HG02571 (cell line): ENCODE results near the gene NEDD9.

ENCODE experiments used
- ATAC-seq: cut with Tn5 transposase; IDR thresholded peaks from one replicate; pipeline ENCODE4 v1.9.1; 2021; ENCODE audit warnings: mild to moderate bottlenecking, moderate library complexity; ENCODE audit not compliant: unreplicated experiment

The NEDD9 gene

GRCh38 chr6:11181478-11182136, 50.9 kb downstream of the NEDD9 start:
- ATAC-seq = no peak

DNA sequence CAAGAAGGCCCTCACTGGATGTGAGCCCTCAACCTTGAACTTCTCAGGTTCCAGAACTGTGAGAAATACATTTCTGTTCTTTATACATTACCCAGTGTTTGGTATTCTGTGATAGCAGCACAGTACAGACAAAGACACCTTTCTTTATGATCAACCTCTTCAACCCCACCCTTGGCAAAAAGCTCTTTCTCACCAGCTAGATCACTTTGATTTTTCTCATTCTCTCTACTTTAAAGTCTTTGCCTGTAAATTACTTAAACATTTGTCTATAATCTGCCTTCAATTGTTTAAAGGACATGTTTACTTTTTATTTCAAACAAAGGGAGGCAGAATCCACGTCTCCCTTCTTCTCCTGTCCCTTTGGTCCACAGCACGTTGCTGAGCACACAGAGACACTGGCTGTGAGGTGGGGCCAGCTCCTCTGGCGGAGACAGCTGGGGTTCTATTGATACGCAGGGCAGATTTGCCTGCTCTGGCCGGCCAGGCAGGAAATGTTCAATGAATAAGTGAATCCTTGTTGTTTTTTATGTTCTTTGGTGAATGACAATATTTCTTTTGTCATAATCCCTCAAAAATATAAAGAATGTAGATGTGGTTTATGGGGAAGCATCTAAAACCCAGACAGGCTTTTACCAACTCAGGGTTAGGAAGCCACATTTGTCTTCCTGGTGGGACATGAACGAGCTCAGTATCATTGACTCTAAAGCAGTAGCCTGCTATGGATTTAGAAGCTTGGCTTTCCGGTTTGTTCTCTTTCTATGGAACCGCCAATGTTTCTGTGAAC, 52.9 kb downstream of the NEDD9 start:
- ATAC-seq = no peak

- ATAC-seq = no peak
These were observed 53.4 kb downstream of the NEDD9 start for GRCh38 chr6:11179088-11179418.

- ATAC-seq = no peak
These were observed 55.2 kb downstream of the NEDD9 start for GRCh38 chr6:11177271-11177670.

- no peak for ATAC-seq
These were observed 58.2 kb downstream of the NEDD9 start for GRCh38 chr6:11174242-11174611.

DNA sequence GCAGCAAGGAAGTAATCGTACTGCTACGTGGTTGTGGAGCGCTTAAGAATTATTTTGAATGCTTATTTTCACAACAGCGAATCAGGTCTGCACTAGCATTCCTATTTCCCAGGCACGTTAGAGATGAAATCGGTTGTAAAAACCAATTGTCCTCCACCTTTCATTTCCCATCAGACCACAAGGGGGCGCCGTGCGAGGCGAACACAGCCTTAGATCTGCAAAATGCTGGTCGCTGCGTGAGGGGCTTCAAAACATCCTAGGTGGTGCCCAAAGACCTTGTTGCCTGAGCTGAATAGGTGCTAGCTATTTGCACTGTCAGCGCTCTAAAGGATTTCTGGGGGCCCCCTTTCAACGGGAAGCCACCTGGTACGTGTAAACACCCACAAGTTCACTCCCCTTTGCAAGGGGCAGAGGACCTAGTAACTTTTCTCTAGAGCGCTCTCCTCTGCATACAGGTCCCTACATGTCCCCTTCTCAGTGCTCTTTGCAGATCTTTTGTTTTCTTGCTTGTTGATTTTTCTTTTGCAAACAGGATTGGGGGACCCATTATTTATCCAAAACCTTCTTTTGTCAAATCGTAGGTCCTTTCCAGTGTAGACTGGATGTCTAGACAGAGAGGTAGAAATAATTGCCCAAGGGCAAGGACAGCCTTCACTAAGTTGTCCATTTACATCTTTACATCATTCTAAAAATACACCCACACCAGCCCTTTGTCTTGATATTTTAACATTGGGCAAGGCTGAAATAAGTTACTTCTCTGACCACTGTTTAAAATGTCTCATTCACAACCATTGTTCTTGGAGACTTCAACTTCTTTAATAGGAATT, 59.8 kb downstream of the NEDD9 start:
- no peak for ATAC-seq

DNA sequence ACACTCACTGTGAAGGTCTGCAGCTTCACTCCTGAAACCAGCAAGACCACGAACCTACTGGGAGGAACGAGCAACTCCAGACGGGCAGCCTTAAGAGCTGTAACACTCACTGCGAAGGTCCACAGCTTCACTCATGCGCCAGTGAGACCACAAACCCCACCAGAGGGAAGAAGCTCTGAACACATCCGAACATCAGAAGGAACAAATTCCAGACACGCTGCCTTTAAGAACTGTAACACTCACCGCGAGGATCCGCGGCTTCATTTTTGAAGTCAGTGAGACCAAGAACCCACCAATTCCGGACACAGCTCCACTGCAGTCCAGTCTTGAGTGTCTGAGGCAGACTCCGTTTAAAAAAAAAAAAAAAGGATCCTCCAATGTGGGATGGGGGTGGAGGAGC, 60.5 kb downstream of the NEDD9 start:
- no peak for ATAC-seq

DNA sequence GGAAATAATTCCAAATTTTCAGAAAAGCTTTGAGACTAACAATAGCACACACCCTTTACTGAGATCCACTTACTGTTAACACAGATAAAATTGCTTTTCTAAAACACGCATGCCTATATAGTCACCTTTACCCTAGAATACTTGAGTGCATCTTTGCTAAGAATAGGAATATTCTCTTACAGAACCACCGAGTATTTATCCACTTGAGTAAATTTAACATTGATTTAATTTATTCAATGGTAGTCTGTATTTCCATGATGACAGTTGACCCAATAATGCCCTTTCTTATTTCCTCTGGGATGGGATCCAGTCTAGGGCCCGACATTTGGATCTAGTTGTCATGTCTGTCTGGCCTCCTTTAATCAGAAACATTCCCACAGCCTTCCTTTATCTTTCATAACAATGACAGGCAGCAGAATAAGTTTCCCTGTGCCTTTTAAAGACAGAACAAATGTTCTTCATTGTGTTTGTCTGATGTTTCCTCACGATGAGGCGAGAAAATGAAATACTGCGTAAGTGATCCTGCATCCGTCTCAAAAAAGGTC, 64.3 kb downstream of the NEDD9 start:
- ATAC-seq = no peak

- ATAC-seq = no peak
These were observed 65.5 kb downstream of the NEDD9 start for GRCh38 chr6:11166948-11167347.

GRCh38 chr6:11164717-11165646, 67.5 kb downstream of the NEDD9 start:
- no peak for ATAC-seq

GRCh38 chr6:11163932-11164331, 68.5 kb downstream of the NEDD9 start:
- no peak for ATAC-seq

- no peak for ATAC-seq
These were observed 70.2 kb downstream of the NEDD9 start for GRCh38 chr6:11162262-11162661.

GRCh38 chr6:11161031-11161956, 71.2 kb downstream of the NEDD9 start:
- ATAC-seq = no peak

DNA sequence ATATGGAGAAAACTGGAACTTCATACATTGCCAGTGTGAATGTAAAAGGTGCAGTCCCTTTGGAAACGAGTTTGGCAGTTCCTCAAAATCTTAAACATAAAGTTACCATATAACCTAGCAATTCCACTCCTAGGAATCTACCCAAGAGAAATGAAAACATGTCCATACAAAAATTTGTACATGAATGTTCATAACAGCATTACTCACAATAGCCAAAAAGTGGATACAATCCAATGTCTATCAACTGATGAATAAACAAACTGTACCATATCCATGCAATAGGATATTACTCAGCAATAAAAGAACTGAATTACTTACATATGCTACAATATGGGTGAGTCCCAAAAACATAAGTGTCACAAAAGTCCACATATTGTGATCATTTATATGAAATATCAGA, 72.3 kb downstream of the NEDD9 start:
- ATAC-seq = no peak

DNA sequence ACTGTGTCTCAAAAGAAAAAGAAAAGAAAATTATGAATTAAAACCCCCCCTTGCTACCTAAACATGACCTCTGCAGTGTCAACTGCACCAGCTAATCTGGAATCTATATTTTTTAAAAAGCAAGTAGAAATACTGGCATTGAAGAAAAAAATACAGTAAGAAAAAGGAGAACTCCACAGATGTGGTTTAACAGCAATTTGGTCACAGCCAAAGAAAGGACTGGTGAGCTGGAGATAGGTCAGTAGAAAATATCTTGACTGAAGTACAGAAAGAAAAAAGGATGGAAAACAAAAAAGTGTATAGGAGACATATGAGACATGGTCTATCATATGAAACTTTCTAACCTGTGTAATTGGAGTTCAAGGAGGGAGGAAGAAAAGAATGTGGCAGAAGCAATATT, 76.9 kb downstream of the NEDD9 start:
- no peak for ATAC-seq

DNA sequence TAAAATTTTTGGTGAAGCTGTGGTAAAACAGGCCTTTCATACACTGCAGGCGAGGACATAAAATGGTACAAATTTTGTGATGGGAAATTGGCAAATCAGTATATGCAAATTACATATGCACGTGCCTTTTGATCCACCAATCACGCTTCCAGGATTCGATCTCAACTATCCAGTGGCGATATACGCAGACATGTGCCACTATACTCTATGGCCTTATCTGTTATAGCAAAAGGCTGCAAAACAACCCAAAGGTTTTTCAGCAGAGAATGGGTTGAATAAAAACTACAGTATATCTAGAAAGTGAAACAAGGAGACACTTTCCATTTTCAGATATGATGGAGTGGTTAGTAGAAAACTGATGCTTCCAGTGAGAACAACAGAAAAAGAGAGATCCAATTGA, 79.0 kb downstream of the NEDD9 start:
- ATAC-seq = no peak

- ATAC-seq = no peak
These were observed 79.9 kb downstream of the NEDD9 start for GRCh38 chr6:11152581-11152980.

DNA sequence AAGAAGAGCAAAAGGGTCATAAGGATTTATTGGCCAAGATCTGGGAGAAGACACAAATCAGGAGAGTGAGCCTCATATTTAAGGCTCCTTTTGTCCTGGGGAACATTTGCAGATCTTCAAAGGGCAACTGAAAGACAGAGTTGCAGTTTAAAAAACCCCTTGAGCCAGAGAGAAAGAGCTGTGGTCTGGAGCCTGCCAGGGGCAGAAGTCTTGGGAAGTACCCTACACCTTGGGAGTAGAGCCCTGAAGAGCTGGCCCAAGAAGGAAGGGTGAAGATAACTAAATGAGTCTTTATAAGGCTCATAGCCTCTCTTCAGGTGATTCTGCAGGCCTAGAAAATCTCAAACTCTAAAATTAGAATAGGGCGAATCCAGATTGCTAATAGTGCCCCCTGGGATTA, 81.0 kb downstream of the NEDD9 start:
- ATAC-seq = no peak

DNA sequence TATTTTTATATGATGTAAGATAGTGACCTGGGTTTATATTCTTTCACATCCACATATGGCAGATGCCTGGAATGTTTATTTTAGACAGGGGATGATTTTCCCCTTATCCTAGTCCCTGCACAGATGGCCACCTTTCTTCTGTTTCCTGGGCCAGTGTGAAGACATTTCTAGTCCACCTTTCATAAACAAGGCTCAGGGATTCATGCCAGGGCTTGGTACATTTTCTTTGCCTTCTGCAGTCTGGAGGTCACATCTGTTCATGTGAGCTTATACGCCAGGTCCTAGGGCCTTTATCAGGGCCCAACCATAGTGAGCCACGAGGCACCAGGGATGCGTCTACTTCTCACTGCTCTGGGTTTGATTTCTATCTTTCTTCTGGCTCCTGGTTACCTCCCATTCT, 82.9 kb downstream of the NEDD9 start:
- no peak for ATAC-seq
